GM23248 (cell line): Measurements from ENCODE around the gene ZNF462. TPM values are rescaled to one million over a fixed set of nuclear protein-coding genes. Genes with fewer than 3 reads are reported as not detected.
"Not testable (repeated sequence)": the region's sequence is repeated elsewhere in the genome, so short reads cannot be mapped to it uniquely, and the experiment has no call there.

Experiments
- DNase-seq: peaks from one replicate; pipeline ENCODE4 v3.0.0-alpha.2; 2015
- H2AFZ ChIP-seq: fragments of 200-600 bp; sonication (generic); 2 replicates; pipeline ENCODE4 v1.6.1; 2016; ENCODE audit warnings: antibody characterized with exemption
- H3F3A ChIP-seq: fragments of 200-600 bp; sonication (generic); 2 replicates; pipeline ENCODE4 v1.6.1; 2016; ENCODE audit warnings: mild to moderate bottlenecking, antibody characterized with exemption, mixed run types; ENCODE audit not compliant: insufficient read depth
- H3K27ac ChIP-seq: fragments of 200-600 bp; sonication (generic); 2 replicates; pipeline ENCODE4 v1.5.1; 2016; ENCODE audit warnings: mild to moderate bottlenecking
- H3K27me3 ChIP-seq: fragments of 200-600 bp; sonication (generic); replicated peaks from 2 replicates; pipeline ENCODE4 v1.6.1; 2016; ENCODE audit warnings: mild to moderate bottlenecking; ENCODE audit not compliant: insufficient read depth
- H3K36me3 ChIP-seq: fragments of 200-600 bp; sonication (generic); 2 replicates; pipeline ENCODE4 v1.6.1; 2016; ENCODE audit warnings: low read depth, mild to moderate bottlenecking
- H3K4me1 ChIP-seq: fragments of 200-600 bp; sonication (generic); 2 replicates; pipeline ENCODE4 v1.6.1; 2016; ENCODE audit warnings: mild to moderate bottlenecking; ENCODE audit not compliant: insufficient read depth
- H3K4me2 ChIP-seq: fragments of 200-600 bp; sonication (generic); one replicate; pipeline ENCODE4 v1.6.1; 2016; ENCODE audit warnings: mild to moderate bottlenecking; ENCODE audit not compliant: unreplicated experiment
- H3K4me3 ChIP-seq: fragments of 200-600 bp; sonication (generic); 2 replicates; pipeline ENCODE4 v1.5.1; 2016; ENCODE audit warnings: mild to moderate bottlenecking
- H3K79me2 ChIP-seq: fragments of 200-600 bp; sonication (generic); 2 replicates; pipeline ENCODE4 v1.6.1; 2016; ENCODE audit warnings: mild to moderate bottlenecking; ENCODE audit not compliant: insufficient read depth
- H3K9ac ChIP-seq: fragments of 200-600 bp; sonication (generic); 2 replicates; pipeline ENCODE4 v1.6.1; 2016; ENCODE audit warnings: mild to moderate bottlenecking
- H3K9me2 ChIP-seq: fragments of 200-600 bp; sonication (generic); 2 replicates; pipeline ENCODE4 v1.6.1; 2016; ENCODE audit warnings: mixed run types, mild to moderate bottlenecking, moderate library complexity; ENCODE audit not compliant: insufficient read depth
- H3K9me3 ChIP-seq: fragments of 200-600 bp; sonication (generic); one replicate; pipeline ENCODE4 v1.6.1; 2017; ENCODE audit warnings: low read depth
- H4K20me1 ChIP-seq: fragments of 200-600 bp; sonication (generic); 2 replicates; pipeline ENCODE4 v1.6.0; 2016; ENCODE audit not compliant: insufficient read depth
- EZH2 ChIP-seq: fragments of 200-600 bp; sonication (generic); IDR thresholded peaks from 2 replicates; pipeline ENCODE4 v1.6.1; 2018; ENCODE audit warnings: antibody characterized with exemption, mild to moderate bottlenecking; ENCODE audit not compliant: insufficient read depth, poor library complexity, severe bottlenecking
- EZH2phosphoT487 ChIP-seq: fragments of 200-600 bp; sonication (generic); IDR thresholded peaks from 2 replicates; pipeline ENCODE4 v1.6.1; 2018; ENCODE audit warnings: antibody characterized with exemption, moderate library complexity, mild to moderate bottlenecking, low read depth; ENCODE audit not compliant: insufficient read depth
- WGBS, 2 experiments: methylation state at CpG; one replicate each; pipeline ENCODE4 v1.1.6; 2015 to 2017; ENCODE audit warnings: low lambda C conversion rate in 2 of 2, low coverage in 1 of 2; ENCODE audit errors: missing lambda C conversion rate in 2 of 2; 5-methylcytosine and 5-hydroxymethylcytosine counted together
- in situ Hi-C: fragments of 300-500 bp; cut with MboI; formaldehyde crosslinking; loops from 2 replicates; pipeline ENCODE4 v1.15.0; 2020
- polyA plus RNA-seq: library from polyadenylated mRNA; unstranded; fragments of >200 nt; fragmentation: Nextera tagmentation; extraction: Ambion mirVana; gene quantifications from 2 replicates; pipeline ENCODE4 v1.2.1, GENCODE V29; 2016
- total RNA-seq: library from RNA; depleted of rRNA; stranded (reverse); fragments of >200 nt; shearing (Covaris generic); gene quantifications from 2 replicates; pipeline ENCODE4 v1.2.3, GENCODE V29; 2014

The ZNF462 gene
- total and polyA plus RNA-seq, 2 experiments from 2014 or later = 1.1 to 5.0 TPM

- WGBS, 2 experiments = 92 to 94% methylated on average over 10 of the region's 10 CpGs
- Histone ChIP-seq H3K9me3 (no peaks in the 10 kb centered on the region), H3K4me1 (peaks cover 8% of the 10 kb centered on the region; the same call in 1 of the 2 replicates), H4K20me1 (no peaks in the 10 kb centered on the region), H3K9ac (no peak overlapping the region), H3K4me3 (no peak overlapping the region), H3K27ac (no peak overlapping the region), H3K36me3 (no peaks in the 10 kb centered on the region), H3K4me2 (no peak overlapping the region), H3F3A (no peaks in the 10 kb centered on the region), H2AFZ (no peak overlapping the region), H3K27me3 (no peaks in the 10 kb centered on the region; the same call in 1 of the 2 replicates), H3K9me2 (no peaks in the 10 kb centered on the region), H3K79me2 (no peaks in the 10 kb centered on the region)
- no peak for TF ChIP-seq EZH2
- no peak for TF ChIP-seq EZH2phosphoT487
- no peak for DNase-seq
- in situ Hi-C loops = no loop called here
Measured at GRCh38 chr9:106981396-106982287, 118.7 kb downstream of the ZNF462 start.

- in situ Hi-C loops = no loop called here
- 96 to 97% methylated on average over 9 of the region's 9 CpGs for WGBS, 2 experiments
- H3K9ac ChIP-seq = no peak overlapping the region
- H3K27me3 ChIP-seq = no peaks in the 10 kb centered on the region; the same call in 1 of the 2 replicates
- no peaks in the 10 kb centered on the region for H3K9me2 ChIP-seq
- no peak for DNase-seq
- H3F3A ChIP-seq = no peaks in the 10 kb centered on the region
- H3K79me2 ChIP-seq = no peaks in the 10 kb centered on the region
- no peak overlapping the region for H3K4me3 ChIP-seq
- no peaks in the 10 kb centered on the region for H3K36me3 ChIP-seq
- no peaks in the 10 kb centered on the region for H4K20me1 ChIP-seq
- no peak for TF ChIP-seq EZH2phosphoT487
- no peak for TF ChIP-seq EZH2
- peaks cover 8% of the 10 kb centered on the region; the same call in 1 of the 2 replicates for H3K4me1 ChIP-seq
- H3K9me3 ChIP-seq = no peaks in the 10 kb centered on the region
- no peak overlapping the region for H2AFZ ChIP-seq
- no peak overlapping the region for H3K4me2 ChIP-seq
- no peak overlapping the region for H3K27ac ChIP-seq
Measured at GRCh38 chr9:106982636-106983035, 119.7 kb downstream of the ZNF462 start.

- Histone ChIP-seq H3K36me3 (no peaks in the 10 kb centered on the region), H3K4me3 (no peak overlapping the region), H3K27ac (no peak overlapping the region), H3K9me3 (no peaks in the 10 kb centered on the region), H4K20me1 (no peaks in the 10 kb centered on the region), H3K4me1 (peaks cover 8% of the 10 kb centered on the region; the same call in 1 of the 2 replicates), H3K4me2 (no peak overlapping the region), H3F3A (no peaks in the 10 kb centered on the region), H2AFZ (no peak overlapping the region), H3K9ac (no peak overlapping the region), H3K9me2 (no peaks in the 10 kb centered on the region), H3K27me3 (no peaks in the 10 kb centered on the region), H3K79me2 (no peaks in the 10 kb centered on the region)
- DNase-seq = no peak
- WGBS, 2 experiments = 92 to 100% methylated on average over 2 of the region's 2 CpGs
- in situ Hi-C loops = no loop called here
- TF ChIP-seq EZH2phosphoT487 = no peak
- no peak for TF ChIP-seq EZH2
Measured at GRCh38 chr9:106983346-106983745, 120.4 kb downstream of the ZNF462 start.

- H3K27ac ChIP-seq, H3F3A ChIP-seq, H3K4me2 ChIP-seq, H2AFZ ChIP-seq, H3K36me3 ChIP-seq, H3K4me3 ChIP-seq, H3K9me2 ChIP-seq, H3K79me2 ChIP-seq, H3K27me3 ChIP-seq, H3K9ac ChIP-seq, in situ Hi-C loops, H3K9me3 ChIP-seq, H4K20me1 ChIP-seq, H3K4me1 ChIP-seq, DNase-seq: not testable (repeated sequence)
- 63 to 66% methylated on average over 2 of the region's 2 CpGs for WGBS, 2 experiments
Measured at GRCh38 chr9:106989904-106990303, 126.9 kb downstream of the ZNF462 start.
